HG03108 (cell line): ENCODE measurements around the gene BEAN1.

ENCODE experiments used
- ATAC-seq: cut with Tn5 transposase; IDR thresholded peaks from one replicate; pipeline ENCODE4 v1.9.1; 2021; ENCODE audit warnings: moderate library complexity; ENCODE audit not compliant: unreplicated experiment

The BEAN1 gene

DNA sequence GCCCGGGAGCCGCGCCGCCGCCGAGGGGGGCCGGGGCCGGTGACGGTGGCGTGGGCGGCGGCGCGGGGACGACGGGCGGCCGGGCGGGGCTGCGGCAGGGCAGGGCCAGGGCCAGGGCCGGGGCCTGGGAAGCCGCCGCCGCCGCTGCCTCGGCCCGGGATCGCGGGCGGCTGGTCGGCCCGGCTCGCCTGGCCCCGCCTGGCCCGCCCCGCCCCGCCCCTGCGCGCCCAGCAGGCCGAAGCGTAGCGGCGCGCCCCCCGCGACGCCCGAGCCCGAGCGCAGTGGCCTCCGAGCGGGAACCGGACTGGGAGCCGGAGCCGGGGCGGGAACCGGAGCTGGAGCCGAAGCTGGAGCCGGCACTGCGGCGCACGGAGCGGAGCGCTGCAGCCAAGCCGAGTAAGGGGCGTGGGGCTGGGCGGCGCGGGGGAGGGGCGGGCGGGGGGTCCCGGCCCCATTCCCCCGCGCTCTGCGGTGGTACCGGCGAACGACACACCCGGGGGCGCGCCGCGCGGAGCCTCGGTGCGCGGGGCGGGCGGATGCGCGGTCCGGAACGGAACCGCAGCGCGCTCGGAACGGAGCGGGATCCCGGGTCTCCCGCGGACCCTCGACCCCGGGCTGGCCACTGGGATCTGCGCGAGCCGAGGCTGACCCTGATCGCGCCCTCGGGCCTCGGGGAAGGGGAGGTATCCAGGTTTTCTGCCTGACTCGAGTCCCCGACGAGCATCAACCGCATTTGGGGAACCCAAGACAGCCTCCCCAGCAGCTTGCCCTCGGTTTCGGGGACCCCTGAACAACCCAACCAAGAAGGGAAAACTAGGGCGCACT is at the start of gene BEAN1:
TSS of gene BEAN1 (plus strand) at position 260 of the 825 bp plus-strand sequence. CDS start 10,382 bp downstream, outside the sequence.
- no peak for ATAC-seq

DNA sequence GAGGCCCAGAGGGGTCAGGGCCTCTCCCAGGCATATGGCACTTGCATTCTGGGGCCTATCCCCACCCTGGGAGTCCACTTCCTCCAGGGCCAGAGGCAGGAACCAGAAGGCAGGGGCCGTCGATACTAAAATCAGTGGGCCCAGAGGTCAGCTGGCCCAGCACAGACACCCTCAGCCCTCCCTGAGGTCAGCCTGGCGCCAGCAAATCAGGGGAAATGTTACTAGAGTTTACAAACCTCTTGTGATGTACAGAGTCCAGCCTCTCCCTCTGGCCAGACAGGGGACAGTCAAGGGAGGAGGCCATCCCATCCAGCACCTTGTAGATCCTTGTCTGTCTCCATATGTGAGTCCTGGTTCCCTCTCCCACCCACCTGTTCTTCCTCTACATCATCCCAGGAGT is 49.8 kb upstream of the BEAN1 start:
- no peak for ATAC-seq

- no peak for ATAC-seq
These were observed 48.1 kb upstream of the BEAN1 start for GRCh38 chr16:66378741-66379570.

GRCh38 chr16:66379571-66379941 is 47.5 kb upstream of the BEAN1 start:
- no peak for ATAC-seq

DNA sequence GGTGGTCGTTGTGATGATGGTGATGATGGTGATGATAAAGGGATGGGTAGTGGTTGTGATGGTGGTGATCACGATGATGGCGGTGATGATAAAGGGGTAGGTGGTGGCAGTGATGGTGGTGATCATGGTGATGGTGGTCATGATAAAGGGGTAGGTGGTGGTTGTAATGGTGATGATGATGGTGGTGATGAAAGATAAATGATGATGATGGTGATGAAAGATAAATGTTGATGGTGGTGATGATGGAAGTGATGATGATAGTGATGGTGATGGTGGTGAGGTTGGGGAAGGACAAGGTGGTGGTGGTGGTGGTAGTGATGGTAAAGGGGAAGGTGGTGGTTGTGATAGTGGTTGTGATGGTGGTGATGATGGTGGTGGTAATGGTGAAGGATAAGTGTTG is 46.7 kb upstream of the BEAN1 start:
- ATAC-seq, result no peak

DNA sequence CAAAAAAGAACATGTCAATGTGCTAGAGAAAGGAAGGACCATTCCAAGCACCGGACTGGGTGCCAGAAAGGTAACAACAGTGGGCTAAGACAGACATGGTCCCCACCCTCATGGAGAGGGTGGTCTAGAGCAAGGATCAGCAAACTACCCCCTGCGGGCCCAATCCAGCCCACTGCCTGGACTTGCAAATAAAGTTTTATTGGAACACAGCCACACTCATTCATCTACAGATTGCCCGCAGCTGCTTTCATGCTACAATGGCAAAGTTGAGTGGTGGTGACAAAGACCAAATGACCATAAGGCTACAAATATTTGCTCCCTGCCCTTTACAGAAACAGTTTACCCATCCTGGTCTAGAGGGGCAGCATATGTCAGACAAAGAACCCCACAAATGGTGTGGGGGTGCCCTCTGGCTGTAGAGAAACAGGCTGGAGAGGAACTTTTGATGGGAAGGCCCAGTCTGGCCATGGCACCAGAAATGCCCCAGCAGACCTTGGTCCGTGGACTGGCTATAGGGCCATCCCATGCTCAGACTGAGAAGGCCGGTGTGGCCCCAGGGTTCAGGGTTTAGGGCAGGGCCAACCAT is 45.4 kb upstream of the BEAN1 start:
- ATAC-seq, result no peak

DNA sequence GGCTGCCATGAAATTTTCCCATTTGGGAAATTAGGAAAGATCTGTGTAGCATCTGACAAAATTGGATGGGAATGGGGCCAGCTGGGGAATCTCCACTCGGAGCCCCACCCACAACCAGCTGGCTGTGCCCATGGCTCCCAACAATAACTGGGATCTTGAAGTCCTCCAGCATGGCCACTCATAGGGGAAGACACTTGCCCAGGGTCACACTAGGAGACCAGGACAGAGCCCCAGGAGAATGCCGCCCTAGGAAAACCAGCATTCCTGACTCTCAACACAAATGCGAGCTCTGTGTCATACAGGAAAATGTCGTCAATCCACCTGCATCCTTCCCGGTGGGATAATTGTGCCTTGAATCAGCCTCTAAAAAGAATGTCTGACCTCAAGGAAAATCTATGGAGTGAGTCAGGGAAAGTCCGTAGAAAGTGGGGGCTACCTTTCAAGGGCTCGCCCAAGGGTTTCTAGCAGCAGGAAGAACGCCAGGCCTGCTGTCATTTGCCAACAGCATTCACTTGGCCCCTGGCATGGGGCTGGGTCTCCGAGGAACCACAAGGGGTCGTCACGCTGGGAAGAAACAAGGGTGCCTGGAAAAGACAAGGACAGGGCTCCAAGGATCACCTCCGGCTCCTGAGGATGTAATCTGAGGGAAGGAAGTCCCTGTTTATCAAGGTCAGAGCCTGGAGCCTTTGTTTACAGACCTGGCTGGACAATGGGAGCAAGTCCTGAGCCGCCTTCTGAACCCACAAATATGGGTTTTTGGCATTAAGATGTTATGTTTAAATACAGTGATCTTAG is 44.7 kb upstream of the BEAN1 start:
- no peak for ATAC-seq

DNA sequence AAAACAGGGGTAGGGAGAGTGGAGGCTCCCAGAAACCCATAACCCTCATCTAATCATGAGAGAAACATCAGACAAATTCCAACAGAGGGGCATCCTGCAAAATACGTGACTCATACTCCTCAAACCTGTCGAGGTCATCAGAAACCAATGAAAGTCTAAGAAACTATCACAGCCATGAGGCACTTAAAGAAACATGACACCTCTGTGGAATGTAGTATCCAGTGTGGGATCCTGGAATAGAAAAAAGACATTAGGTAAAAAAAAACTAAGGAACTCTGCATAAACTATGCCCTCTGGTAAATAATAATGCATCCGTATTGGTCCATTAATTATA is 44.2 kb upstream of the BEAN1 start:
- ATAC-seq, result no peak

DNA sequence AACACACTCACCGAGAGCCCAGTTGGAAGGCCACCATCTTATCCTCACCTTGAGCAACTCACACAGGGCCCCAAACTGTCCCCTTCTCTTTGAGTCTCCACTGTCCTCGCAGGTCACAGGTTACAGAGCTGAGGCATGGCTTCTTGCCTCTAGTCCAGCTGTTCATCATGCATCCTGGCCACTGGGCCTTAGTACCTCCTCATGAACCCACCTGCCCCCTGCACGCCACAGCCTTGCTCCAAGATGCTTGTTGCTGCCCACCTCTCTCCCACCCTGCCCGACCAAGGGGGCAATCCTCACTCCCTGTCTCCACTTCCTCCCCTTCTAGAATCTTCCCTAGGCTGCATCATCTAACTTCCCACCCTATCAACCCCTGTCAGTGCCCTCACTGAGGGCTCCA is 43.5 kb upstream of the BEAN1 start:
- no peak for ATAC-seq

GRCh38 chr16:66385415-66385814 is 41.7 kb upstream of the BEAN1 start:
- ATAC-seq, result no peak

DNA sequence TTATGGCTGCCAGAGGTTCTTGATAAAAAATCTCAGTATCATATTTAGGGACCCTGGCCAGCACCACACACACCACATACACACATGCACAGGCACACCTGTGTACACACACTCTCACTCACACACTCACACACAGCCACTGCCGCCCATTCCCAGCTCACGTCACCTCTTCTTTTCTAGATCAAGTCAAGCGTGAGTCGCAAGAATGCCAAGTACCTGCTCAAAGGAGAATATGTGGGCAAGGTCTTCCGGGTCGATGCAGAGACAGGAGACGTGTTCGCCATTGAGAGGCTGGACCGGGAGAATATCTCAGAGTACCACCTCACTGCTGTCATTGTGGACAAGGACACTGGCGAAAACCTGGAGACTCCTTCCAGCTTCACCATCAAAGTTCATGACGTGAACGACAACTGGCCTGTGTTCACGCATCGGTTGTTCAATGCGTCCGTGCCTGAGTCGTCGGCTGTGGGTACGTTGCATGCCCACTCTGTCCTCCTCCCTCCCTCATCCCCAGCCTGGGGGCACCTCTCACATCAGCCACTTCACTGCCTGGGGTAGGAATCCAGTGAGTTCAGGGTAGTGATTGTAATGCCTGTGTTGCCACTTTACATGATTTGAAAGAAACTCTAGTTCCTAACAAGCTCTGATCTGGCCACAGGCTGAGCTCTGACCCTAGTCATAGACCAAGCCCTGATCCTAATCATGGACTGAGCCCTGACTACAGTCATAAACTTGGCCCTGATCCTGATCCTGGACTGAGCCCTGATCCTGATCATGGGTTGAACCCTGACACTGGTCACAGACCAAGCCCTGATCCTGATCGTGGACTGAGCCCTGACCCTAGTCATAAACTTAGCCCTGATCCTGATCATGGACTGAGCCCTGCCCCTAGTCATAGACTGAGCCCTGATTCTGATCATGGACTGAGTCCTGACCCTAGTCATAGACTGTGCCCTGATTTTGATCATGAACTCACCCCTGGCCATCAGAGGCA is 40.2 kb upstream of the BEAN1 start:
- no peak for ATAC-seq

- ATAC-seq, result no peak
These were observed 39.2 kb upstream of the BEAN1 start for GRCh38 chr16:66387817-66388332.

GRCh38 chr16:66388350-66389139 is 38.5 kb upstream of the BEAN1 start:
- no peak for ATAC-seq

GRCh38 chr16:66389256-66390176 is 37.6 kb upstream of the BEAN1 start:
- no peak for ATAC-seq

GRCh38 chr16:66390346-66391108 is 36.6 kb upstream of the BEAN1 start:
- ATAC-seq, result no peak

- no peak for ATAC-seq
These were observed 35.1 kb upstream of the BEAN1 start for GRCh38 chr16:66391726-66392670.
